ENCODE results near the gene DZIP3.

DZIP3 gene

GRCh38 chr3:108722724-108723123 lies 133.2 kb downstream of the DZIP3 start:
- no peaks in the 10 kb centered on the region for H3K36me3 ChIP-seq (ENCODE audit: control insufficient read depth in 1 of 2, insufficient read depth in 2 of 2, low read length in 2 of 2)
- H3K27me3 ChIP-seq (ENCODE audit: control insufficient read depth in 1 of 2, insufficient read depth in 2 of 2, low read length in 2 of 2): no peaks in the 10 kb centered on the region
- H3K27ac ChIP-seq (ENCODE audit: low read depth, low read length): no peak overlapping the region
- no peaks in the 10 kb centered on the region for H3K9me3 ChIP-seq (ENCODE audit: control insufficient read depth in 1 of 2, low read length in 2 of 2)
- H3K9ac ChIP-seq (ENCODE audit: low read depth in 1 of 2, low read length in 2 of 2): no peak overlapping the region
- H3K4me3 ChIP-seq (ENCODE audit: low read depth in 1 of 2, low read length in 2 of 2): no peak overlapping the region
- H3K4me1 ChIP-seq (ENCODE audit: control insufficient read depth in 1 of 2, insufficient read depth in 2 of 2, low read length in 2 of 2): no peaks in the 10 kb centered on the region

- no peaks in the 10 kb centered on the region for H3K36me3 ChIP-seq (ENCODE audit: control insufficient read depth in 1 of 2, insufficient read depth in 2 of 2, low read length in 2 of 2)
- no peak overlapping the region for H3K27ac ChIP-seq (ENCODE audit: low read depth, low read length)
- no peak overlapping the region for H3K9ac ChIP-seq (ENCODE audit: low read depth in 1 of 2, low read length in 2 of 2)
- no peak overlapping the region for H3K4me3 ChIP-seq (ENCODE audit: low read depth in 1 of 2, low read length in 2 of 2)
- no peaks in the 10 kb centered on the region for H3K9me3 ChIP-seq (ENCODE audit: control insufficient read depth in 1 of 2, low read length in 2 of 2)
- no peaks in the 10 kb centered on the region for H3K4me1 ChIP-seq (ENCODE audit: control insufficient read depth in 1 of 2, insufficient read depth in 2 of 2, low read length in 2 of 2)
- H3K27me3 ChIP-seq (ENCODE audit: control insufficient read depth in 1 of 2, insufficient read depth in 2 of 2, low read length in 2 of 2): no peaks in the 10 kb centered on the region
Measured at GRCh38 chr3:108724101-108724500, 134.6 kb downstream of the DZIP3 start.

- H3K27me3 ChIP-seq (ENCODE audit: control insufficient read depth in 1 of 2, insufficient read depth in 2 of 2, low read length in 2 of 2): no peaks in the 10 kb centered on the region
- H3K9me3 ChIP-seq (ENCODE audit: control insufficient read depth in 1 of 2, low read length in 2 of 2): no peaks in the 10 kb centered on the region
- H3K27ac ChIP-seq (ENCODE audit: low read depth, low read length): no peak overlapping the region
- no peaks in the 10 kb centered on the region for H3K36me3 ChIP-seq (ENCODE audit: control insufficient read depth in 1 of 2, insufficient read depth in 2 of 2, low read length in 2 of 2)
- no peak overlapping the region for H3K4me3 ChIP-seq (ENCODE audit: low read depth in 1 of 2, low read length in 2 of 2)
- no peak overlapping the region for H3K9ac ChIP-seq (ENCODE audit: low read depth in 1 of 2, low read length in 2 of 2)
- no peaks in the 10 kb centered on the region for H3K4me1 ChIP-seq (ENCODE audit: control insufficient read depth in 1 of 2, insufficient read depth in 2 of 2, low read length in 2 of 2)
Measured at GRCh38 chr3:108728105-108728504, 138.6 kb downstream of the DZIP3 start.

- no peaks in the 10 kb centered on the region for H3K4me1 ChIP-seq (ENCODE audit: control insufficient read depth in 1 of 2, insufficient read depth in 2 of 2, low read length in 2 of 2)
- H3K9me3 ChIP-seq (ENCODE audit: control insufficient read depth in 1 of 2, low read length in 2 of 2): no peaks in the 10 kb centered on the region
- no peak overlapping the region for H3K9ac ChIP-seq (ENCODE audit: low read depth in 1 of 2, low read length in 2 of 2)
- no peaks in the 10 kb centered on the region for H3K36me3 ChIP-seq (ENCODE audit: control insufficient read depth in 1 of 2, insufficient read depth in 2 of 2, low read length in 2 of 2)
- no peak overlapping the region for H3K4me3 ChIP-seq (ENCODE audit: low read depth in 1 of 2, low read length in 2 of 2)
- no peaks in the 10 kb centered on the region for H3K27me3 ChIP-seq (ENCODE audit: control insufficient read depth in 1 of 2, insufficient read depth in 2 of 2, low read length in 2 of 2)
- H3K27ac ChIP-seq (ENCODE audit: low read depth, low read length): no peak overlapping the region
Measured at GRCh38 chr3:108728934-108729333, 139.4 kb downstream of the DZIP3 start.

- H3K9ac ChIP-seq (ENCODE audit: low read depth in 1 of 2, low read length in 2 of 2): no peak overlapping the region
- no peaks in the 10 kb centered on the region for H3K27me3 ChIP-seq (ENCODE audit: control insufficient read depth in 1 of 2, insufficient read depth in 2 of 2, low read length in 2 of 2)
- no peak overlapping the region for H3K4me3 ChIP-seq (ENCODE audit: low read depth in 1 of 2, low read length in 2 of 2)
- H3K27ac ChIP-seq (ENCODE audit: low read depth, low read length): no peak overlapping the region
- no peaks in the 10 kb centered on the region for H3K36me3 ChIP-seq (ENCODE audit: control insufficient read depth in 1 of 2, insufficient read depth in 2 of 2, low read length in 2 of 2)
- H3K4me1 ChIP-seq (ENCODE audit: control insufficient read depth in 1 of 2, insufficient read depth in 2 of 2, low read length in 2 of 2): no peaks in the 10 kb centered on the region
- H3K9me3 ChIP-seq (ENCODE audit: control insufficient read depth in 1 of 2, low read length in 2 of 2): no peaks in the 10 kb centered on the region
Measured at GRCh38 chr3:108736821-108737220, 147.3 kb downstream of the DZIP3 start.

GRCh38 chr3:108742929-108743328 lies 153.4 kb downstream of the DZIP3 start:
- H3K9ac ChIP-seq (ENCODE audit: low read depth in 1 of 2, low read length in 2 of 2): no peak overlapping the region
- no peak overlapping the region for H3K4me3 ChIP-seq (ENCODE audit: low read depth in 1 of 2, low read length in 2 of 2)
- H3K9me3 ChIP-seq (ENCODE audit: control insufficient read depth in 1 of 2, low read length in 2 of 2): no peaks in the 10 kb centered on the region
- no peaks in the 10 kb centered on the region for H3K36me3 ChIP-seq (ENCODE audit: control insufficient read depth in 1 of 2, insufficient read depth in 2 of 2, low read length in 2 of 2)
- no peaks in the 10 kb centered on the region for H3K27me3 ChIP-seq (ENCODE audit: control insufficient read depth in 1 of 2, insufficient read depth in 2 of 2, low read length in 2 of 2)
- H3K27ac ChIP-seq (ENCODE audit: low read depth, low read length): no peak overlapping the region
- no peaks in the 10 kb centered on the region for H3K4me1 ChIP-seq (ENCODE audit: control insufficient read depth in 1 of 2, insufficient read depth in 2 of 2, low read length in 2 of 2)

Data from duodenal mucosa (tissue), 2 donors.